Left ventricle myocardium inferior (tissue), 1 donor: Measurements from ENCODE around the gene OR51B5. TPM values are rescaled to one million over a fixed set of nuclear protein-coding genes. Genes with fewer than 3 reads are reported as not detected.
"Not testable (repeated sequence)": the region's sequence is repeated elsewhere in the genome, so short reads cannot be mapped to it uniquely, and the experiment has no call there.

ENCODE experiments used
- DNase-seq: peaks from one replicate; pipeline ENCODE4 v3.0.0-alpha.2; 2020
- H3K27ac ChIP-seq: fragments of 200-600 bp; replicated peaks from 2 replicates; pipeline ENCODE4 v1.8.0; 2021
- H3K27me3 ChIP-seq: fragments of 200-600 bp; 2 replicates; pipeline ENCODE4 v1.8.0; 2021; ENCODE audit warnings: low read depth
- H3K36me3 ChIP-seq: fragments of 200-600 bp; 2 replicates; pipeline ENCODE4 v1.8.0; 2021
- H3K4me1 ChIP-seq: fragments of 200-600 bp; 2 replicates; pipeline ENCODE4 v1.8.0; 2021
- H3K4me3 ChIP-seq: fragments of 200-600 bp; 2 replicates; pipeline ENCODE4 v1.8.0; 2021; ENCODE audit warnings: mild to moderate bottlenecking, moderate library complexity
- H3K9me3 ChIP-seq: fragments of 200-600 bp; replicated peaks from 2 replicates; pipeline ENCODE4 v1.8.0; 2021
- CTCF ChIP-seq: fragments of 200-600 bp; IDR thresholded peaks from 2 replicates; pipeline ENCODE4 v1.8.0; 2021; ENCODE audit warnings: antibody characterized with exemption, mild to moderate bottlenecking, borderline replicate concordance
- intact Hi-C: fragments of 100-400 bp; cut with micrococcal nuclease; formaldehyde crosslinking; loops from one replicate; pipeline ENCODE4 v1.11.0; 2022
- total RNA-seq: library from RNA; stranded (reverse); fragmentation: NEBNext Ultra II Directional; extraction: Animal tissue kit (Norgen Biotek cat#: 25700); gene quantifications from one replicate; pipeline ENCODE4 v1.2.1, GENCODE V29; 2021
- donor health status: DM: no; HTN: yes; CAD: no; lungs with severe emphysema.

The OR51B5 gene
- total RNA-seq, 1 donor from 2014 or later: not detected

- intact Hi-C loops: no loop called here
Measured at GRCh38 chr11:5363679-5364078, 20.4 kb upstream of the OR51B5 start.

GRCh38 chr11:5362017-5362625 is 18.8 kb upstream of the OR51B5 start:
- no peak overlapping the region for H3K27ac ChIP-seq
- H3K4me3 ChIP-seq: no peak overlapping the region
- no peak for DNase-seq
- H3K36me3 ChIP-seq: no peaks in the 10 kb centered on the region
- no peak for TF ChIP-seq CTCF
- H3K27me3 ChIP-seq: no peaks in the 10 kb centered on the region
- intact Hi-C loops: no loop called here
- no peaks in the 10 kb centered on the region for H3K9me3 ChIP-seq
- H3K4me1 ChIP-seq: peaks cover 15% of the 10 kb centered on the region

More at GRCh38 chr11:5363679-5364078, 20.4 kb upstream of the OR51B5 start:
- Histone ChIP-seq H3K4me1 (peaks cover 24% of the 10 kb centered on the region), H3K27me3 (no peaks in the 10 kb centered on the region), H3K4me3 (no peak overlapping the region), H3K36me3 (no peaks in the 10 kb centered on the region), H3K27ac (no peak overlapping the region), H3K9me3 (no peaks in the 10 kb centered on the region)
- TF ChIP-seq CTCF: no peak
- no peak for DNase-seq

GRCh38 chr11:5356031-5356430 is 12.7 kb upstream of the OR51B5 start:
- DNase-seq, intact Hi-C loops, H3K36me3 ChIP-seq, H3K27ac ChIP-seq, H3K4me3 ChIP-seq, H3K9me3 ChIP-seq, H3K27me3 ChIP-seq, H3K4me1 ChIP-seq: not testable (repeated sequence)

GRCh38 chr11:5351208-5351607 is 7.9 kb upstream of the OR51B5 start, which contains the start of gene OR51B6:
TSS of gene OR51B6 (plus strand) at chr11:5351508. CDS start at chr11:5351508, 0 bp downstream.
- H3K4me3 ChIP-seq: no peak within 1 kb of the TSS
- H3K27me3 ChIP-seq: no peaks in the 10 kb centered on the region
- H3K4me1 ChIP-seq: no peaks in the 10 kb centered on the region
- DNase-seq: no peak
- no peaks in the 10 kb centered on the region for H3K9me3 ChIP-seq
- intact Hi-C loops: no loop called here
- no peak for TF ChIP-seq CTCF
- H3K36me3 ChIP-seq: no peaks in the 10 kb centered on the region
- no peak within 1 kb of the TSS for H3K27ac ChIP-seq

GRCh38 chr11:5349550-5349949 is 6.2 kb upstream of the OR51B5 start:
- H3K4me3 ChIP-seq: no peak overlapping the region
- H3K4me1 ChIP-seq: no peaks in the 10 kb centered on the region
- intact Hi-C loops: no loop called here
- no peaks in the 10 kb centered on the region for H3K36me3 ChIP-seq
- no peak for DNase-seq
- no peaks in the 10 kb centered on the region for H3K9me3 ChIP-seq
- H3K27ac ChIP-seq: no peak overlapping the region
- TF ChIP-seq CTCF: no peak
- H3K27me3 ChIP-seq: no peaks in the 10 kb centered on the region

- no peak overlapping the region for H3K27ac ChIP-seq
- H3K27me3 ChIP-seq: no peaks in the 10 kb centered on the region
- H3K4me3 ChIP-seq: no peak overlapping the region
- DNase-seq: no peak
- no peaks in the 10 kb centered on the region for H3K4me1 ChIP-seq
- no peak for TF ChIP-seq CTCF
- intact Hi-C loops: no loop called here
- no peaks in the 10 kb centered on the region for H3K36me3 ChIP-seq
- no peaks in the 10 kb centered on the region for H3K9me3 ChIP-seq
Measured at GRCh38 chr11:5348551-5349194, 5.3 kb upstream of the OR51B5 start.
